Osteocyte (in vitro differentiated cells): ENCODE measurements around the gene MED9. TPM values are rescaled to one million over a fixed set of nuclear protein-coding genes. Genes with fewer than 3 reads are reported as not detected.

Experiments
- DNase-seq: peaks from one replicate; pipeline ENCODE4 v3.0.0; 2021; ENCODE audit warnings: mixed read lengths; ENCODE audit not compliant: unreplicated experiment; ENCODE audit errors: extremely low spot score
- H3K27ac Mint-ChIP-seq: one replicate; pipeline ENCODE4 v1.8.0; 2021; ENCODE audit warnings: mild to moderate bottlenecking, mixed read lengths; ENCODE audit not compliant: unreplicated experiment
- H3K27me3 Mint-ChIP-seq: one replicate; pipeline ENCODE4 v1.8.0; 2021; ENCODE audit warnings: mixed read lengths; ENCODE audit not compliant: unreplicated experiment
- H3K36me3 Mint-ChIP-seq: one replicate; pipeline ENCODE4 v1.8.0; 2021; ENCODE audit warnings: mixed read lengths; ENCODE audit not compliant: unreplicated experiment
- H3K4me1 Mint-ChIP-seq: one replicate; pipeline ENCODE4 v1.8.0; 2021; ENCODE audit warnings: mixed read lengths; ENCODE audit not compliant: unreplicated experiment
- H3K4me3 Mint-ChIP-seq: one replicate; pipeline ENCODE4 v1.8.0; 2021; ENCODE audit warnings: mild to moderate bottlenecking, moderate library complexity, mixed read lengths; ENCODE audit not compliant: unreplicated experiment
- H3K9me3 Mint-ChIP-seq: one replicate; pipeline ENCODE4 v1.8.0; 2021; ENCODE audit warnings: mixed read lengths; ENCODE audit not compliant: unreplicated experiment
- total RNA-seq: library from RNA; stranded (reverse); gene quantifications from 2 replicates; pipeline ENCODE4 v1.2.1, GENCODE V29; 2021
- TF ChIP-seq, protein P1 (sequence below): fragments of 200-600 bp; sonication (generic); IDR thresholded peaks from 2 replicates; pipeline ENCODE4 v1.5.0; 2021; ENCODE audit warnings: antibody characterized with exemption, mild to moderate bottlenecking, moderate library complexity

MED9 gene
- total RNA-seq, 1 donor from 2014 or later, result 13.2 TPM

DNA sequence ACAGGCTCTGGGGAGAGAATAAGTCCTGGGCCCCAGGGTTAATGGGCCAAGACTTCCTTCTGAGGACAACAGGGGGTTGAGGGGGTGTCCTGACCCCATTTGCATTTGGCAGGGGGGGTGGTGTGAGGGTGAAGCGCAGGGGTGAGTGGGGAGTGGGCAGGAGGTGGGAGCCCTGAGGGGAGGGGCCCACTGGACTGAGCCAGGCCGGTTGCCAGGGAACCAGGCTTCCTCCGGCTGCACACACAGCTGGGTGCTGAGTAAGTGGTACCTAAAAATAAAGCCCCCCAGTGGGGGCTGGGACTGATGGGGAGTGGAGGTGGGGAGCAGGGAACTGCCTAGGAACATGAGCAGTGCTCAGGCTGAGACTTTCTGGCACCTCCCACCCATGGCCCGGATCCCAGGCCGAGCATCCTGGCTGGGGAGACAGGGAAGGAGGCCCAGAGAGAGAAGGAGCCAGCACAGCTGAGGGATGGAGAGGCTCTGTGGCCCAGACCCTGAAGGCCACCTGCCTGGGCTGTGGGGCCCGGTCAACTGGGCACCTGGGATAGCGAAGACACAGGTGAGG is 26.8 kb downstream of the MED9 start:
- no peaks in the 10 kb centered on the region for H3K9me3 Mint-ChIP-seq
- no peak for DNase-seq
- H3K27ac Mint-ChIP-seq, result no peak overlapping the region
- H3K4me1 Mint-ChIP-seq, result no peaks in the 10 kb centered on the region
- no peak overlapping the region for H3K4me3 Mint-ChIP-seq
- H3K36me3 Mint-ChIP-seq, result no peaks in the 10 kb centered on the region
- TF ChIP-seq, protein P1, sequence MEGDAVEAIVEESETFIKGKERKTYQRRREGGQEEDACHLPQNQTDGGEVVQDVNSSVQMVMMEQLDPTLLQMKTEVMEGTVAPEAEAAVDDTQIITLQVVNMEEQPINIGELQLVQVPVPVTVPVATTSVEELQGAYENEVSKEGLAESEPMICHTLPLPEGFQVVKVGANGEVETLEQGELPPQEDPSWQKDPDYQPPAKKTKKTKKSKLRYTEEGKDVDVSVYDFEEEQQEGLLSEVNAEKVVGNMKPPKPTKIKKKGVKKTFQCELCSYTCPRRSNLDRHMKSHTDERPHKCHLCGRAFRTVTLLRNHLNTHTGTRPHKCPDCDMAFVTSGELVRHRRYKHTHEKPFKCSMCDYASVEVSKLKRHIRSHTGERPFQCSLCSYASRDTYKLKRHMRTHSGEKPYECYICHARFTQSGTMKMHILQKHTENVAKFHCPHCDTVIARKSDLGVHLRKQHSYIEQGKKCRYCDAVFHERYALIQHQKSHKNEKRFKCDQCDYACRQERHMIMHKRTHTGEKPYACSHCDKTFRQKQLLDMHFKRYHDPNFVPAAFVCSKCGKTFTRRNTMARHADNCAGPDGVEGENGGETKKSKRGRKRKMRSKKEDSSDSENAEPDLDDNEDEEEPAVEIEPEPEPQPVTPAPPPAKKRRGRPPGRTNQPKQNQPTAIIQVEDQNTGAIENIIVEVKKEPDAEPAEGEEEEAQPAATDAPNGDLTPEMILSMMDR, result no peak
- H3K27me3 Mint-ChIP-seq, result no peaks in the 10 kb centered on the region

DNA sequence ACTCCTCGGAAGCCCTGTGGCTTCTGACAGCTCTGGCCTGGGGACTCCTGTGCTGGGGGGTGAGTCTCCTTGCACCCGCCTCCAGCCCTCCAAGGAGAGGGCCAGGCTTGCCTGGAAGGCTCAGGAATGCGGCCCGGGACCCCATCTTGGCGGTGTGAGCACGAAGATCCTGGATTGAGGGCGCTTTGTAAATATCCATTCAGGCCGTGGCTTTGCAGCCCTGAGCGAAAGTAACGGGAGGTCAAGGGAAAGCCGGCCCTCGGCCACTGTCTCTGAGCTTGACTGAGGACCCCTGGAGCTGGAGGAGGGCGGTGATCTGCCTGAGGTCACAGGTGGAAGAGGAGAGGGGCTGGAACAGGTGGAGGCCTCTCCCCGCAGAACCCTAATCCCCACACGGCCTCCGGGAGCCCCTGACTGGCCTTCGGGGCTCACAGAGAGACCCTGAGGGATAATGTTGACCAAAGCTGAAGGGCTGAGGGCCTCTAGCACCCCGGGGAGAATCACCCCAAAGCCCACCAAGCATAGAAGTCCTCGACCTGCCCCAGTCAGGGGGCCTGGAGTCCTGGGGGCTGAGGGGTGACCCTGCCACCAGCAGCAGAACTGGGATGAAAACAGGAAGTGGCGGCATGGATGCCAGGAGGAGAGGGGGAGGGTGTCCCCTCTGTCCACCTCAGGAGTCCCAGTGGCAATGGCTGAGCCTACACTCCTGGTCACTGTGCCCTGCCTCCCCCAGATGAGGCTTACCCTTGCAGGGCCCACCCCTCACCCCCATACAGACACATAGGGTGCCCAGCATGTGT is 27.7 kb downstream of the MED9 start:
- H3K27me3 Mint-ChIP-seq, result no peaks in the 10 kb centered on the region
- H3K4me1 Mint-ChIP-seq, result no peaks in the 10 kb centered on the region
- H3K4me3 Mint-ChIP-seq, result no peak overlapping the region
- TF ChIP-seq, protein P1, result no peak
- H3K36me3 Mint-ChIP-seq, result no peaks in the 10 kb centered on the region
- no peaks in the 10 kb centered on the region for H3K9me3 Mint-ChIP-seq
- no peak for DNase-seq
- H3K27ac Mint-ChIP-seq, result no peak overlapping the region

DNA sequence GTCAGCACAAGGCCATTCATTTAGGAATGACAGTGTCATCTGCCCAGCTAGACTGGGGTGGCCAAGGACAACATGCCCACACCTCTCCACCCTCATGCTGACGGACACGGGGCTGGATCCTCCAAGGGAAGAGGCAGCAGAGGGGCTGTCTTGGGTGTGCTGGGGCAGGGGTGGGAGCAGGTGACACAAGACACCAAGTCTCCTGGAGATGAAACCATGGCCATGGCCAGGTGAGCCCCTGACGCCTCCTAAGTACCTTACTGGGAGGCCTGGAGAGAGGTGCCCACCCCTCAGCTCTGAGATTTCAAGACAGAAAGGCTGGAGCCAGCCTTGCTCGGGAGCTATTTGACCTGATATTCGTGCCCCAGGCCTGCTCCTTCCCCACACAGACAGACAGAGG is 28.4 kb downstream of the MED9 start:
- no peak for DNase-seq
- H3K4me3 Mint-ChIP-seq, result no peak overlapping the region
- no peaks in the 10 kb centered on the region for H3K9me3 Mint-ChIP-seq
- no peaks in the 10 kb centered on the region for H3K27me3 Mint-ChIP-seq
- H3K36me3 Mint-ChIP-seq, result no peaks in the 10 kb centered on the region
- H3K27ac Mint-ChIP-seq, result no peak overlapping the region
- TF ChIP-seq, protein P1, result no peak
- H3K4me1 Mint-ChIP-seq, result no peaks in the 10 kb centered on the region

DNA sequence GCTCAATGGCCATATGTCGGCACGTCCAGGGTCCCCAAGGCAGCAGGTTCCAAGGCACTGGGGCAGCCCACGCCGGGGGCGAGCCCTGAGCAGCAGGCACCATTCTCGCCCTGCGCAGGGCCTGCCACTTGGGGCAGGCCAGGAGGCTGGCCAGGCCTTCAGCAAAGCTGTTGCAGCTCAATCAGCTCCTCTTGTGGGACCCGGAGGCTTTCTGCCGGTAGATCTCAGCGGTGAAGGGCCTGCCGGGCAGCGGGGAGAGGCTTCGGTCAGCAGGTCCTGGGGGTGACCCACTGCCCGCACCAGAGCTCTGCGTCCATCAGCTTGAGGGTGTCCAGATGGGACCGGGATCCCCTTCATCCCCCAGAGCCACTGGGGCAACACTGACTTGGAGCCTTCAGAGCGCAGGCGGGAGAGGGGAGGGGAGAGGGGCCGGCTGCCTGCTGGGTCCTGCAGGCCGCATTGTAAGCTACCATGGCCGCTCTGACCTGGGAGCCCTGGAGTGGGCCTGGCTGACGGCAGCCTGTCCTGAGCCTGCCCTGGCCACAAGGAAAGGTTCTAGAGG is 28.9 kb downstream of the MED9 start:
- no peaks in the 10 kb centered on the region for H3K27me3 Mint-ChIP-seq
- H3K27ac Mint-ChIP-seq, result no peak overlapping the region
- no peak overlapping the region for H3K4me3 Mint-ChIP-seq
- no peaks in the 10 kb centered on the region for H3K4me1 Mint-ChIP-seq
- no peaks in the 10 kb centered on the region for H3K36me3 Mint-ChIP-seq
- TF ChIP-seq, protein P1, result no peak
- H3K9me3 Mint-ChIP-seq, result no peaks in the 10 kb centered on the region
- DNase-seq, result no peak

DNA sequence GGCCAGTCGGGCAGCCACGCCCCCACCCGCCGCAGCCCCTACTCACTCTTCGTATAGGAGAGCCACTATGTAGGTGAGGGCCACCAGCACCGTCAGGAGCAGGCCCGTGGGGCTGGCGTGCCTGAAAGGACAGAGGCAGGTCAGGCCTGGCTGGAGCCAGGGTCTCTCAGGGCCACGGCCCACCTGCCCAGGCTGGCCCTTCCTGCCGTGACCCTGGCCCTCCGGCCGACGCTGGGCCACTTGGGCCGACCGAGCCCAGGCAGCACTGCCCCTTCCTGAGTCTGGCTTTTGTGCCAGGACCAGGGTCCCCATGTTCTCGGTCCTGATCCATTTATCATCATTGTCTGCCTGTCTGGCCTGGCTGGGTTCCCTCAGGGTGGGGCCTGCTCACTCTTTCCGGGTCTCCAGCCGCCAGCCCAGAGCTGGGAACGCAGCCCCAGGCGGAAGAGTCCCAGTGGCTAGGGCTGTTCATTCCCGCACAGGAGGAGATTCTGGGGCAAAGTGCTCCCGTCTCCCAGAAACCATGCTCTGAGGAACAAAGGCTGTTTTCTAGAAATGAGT is 29.5 kb downstream of the MED9 start:
- no peak for DNase-seq
- no peak overlapping the region for H3K27ac Mint-ChIP-seq
- TF ChIP-seq, protein P1, result no peak

More for the DNA sequence above, 29.5 kb downstream of the MED9 start:
- no peaks in the 10 kb centered on the region for H3K27me3 Mint-ChIP-seq
- no peaks in the 10 kb centered on the region for H3K36me3 Mint-ChIP-seq
- H3K9me3 Mint-ChIP-seq, result no peaks in the 10 kb centered on the region
- H3K4me3 Mint-ChIP-seq, result no peak overlapping the region
- H3K4me1 Mint-ChIP-seq, result peaks cover 3% of the 10 kb centered on the region
